Calu3 (cell line): ENCODE data around the gene KCNK4. TPM values are rescaled to one million over a fixed set of nuclear protein-coding genes. Genes with fewer than 3 reads are reported as not detected.

Source experiments
- BruUV-seq: library from RNA; stranded (reverse); fragments of 400-500 nt; replicated peaks from 2 replicates; lab custom pipeline; 2021; lab: Mats Ljungman, UMichigan
- CTCF ChIA-PET: fragments of 300-600 bp; sonication (Branson Sonifier 250); formaldehyde crosslinking; loops from one replicate; lab custom pipeline; 2022; ENCODE audit warnings: antibody characterized with exemption; lab: Charles Lee
- DNase-seq: peaks from one replicate; pipeline ENCODE4 v3.0.0; 2022
- H3K27ac Mint-ChIP-seq: one replicate; pipeline ENCODE4 v1.8.0; 2022; ENCODE audit warnings: mixed read lengths; ENCODE audit not compliant: unreplicated experiment
- H3K27me3 Mint-ChIP-seq: one replicate; pipeline ENCODE4 v1.8.0; 2022; ENCODE audit warnings: mixed read lengths; ENCODE audit not compliant: unreplicated experiment
- H3K36me3 Mint-ChIP-seq: one replicate; pipeline ENCODE4 v1.8.0; 2022; ENCODE audit warnings: mild to moderate bottlenecking, moderate library complexity, mixed read lengths; ENCODE audit not compliant: insufficient read depth, unreplicated experiment
- H3K4me1 Mint-ChIP-seq: one replicate; pipeline ENCODE4 v1.8.0; 2022; ENCODE audit warnings: mild to moderate bottlenecking, low read depth, mixed read lengths; ENCODE audit not compliant: unreplicated experiment
- H3K4me3 Mint-ChIP-seq: one replicate; pipeline ENCODE4 v1.8.0; 2022; ENCODE audit warnings: mild to moderate bottlenecking, low read depth, moderate library complexity, mixed read lengths; ENCODE audit not compliant: unreplicated experiment
- H3K9me3 Mint-ChIP-seq: one replicate; pipeline ENCODE4 v1.8.0; 2022; ENCODE audit warnings: low read depth, mixed read lengths; ENCODE audit not compliant: unreplicated experiment
- intact Hi-C: fragments of 100-400 bp; cut with micrococcal nuclease; formaldehyde crosslinking; loops from one replicate; pipeline ENCODE4 v1.10.0; 2022; ENCODE audit not compliant: unreplicated experiment
- total RNA-seq: library from RNA; stranded (reverse); gene quantifications from 2 replicates; pipeline ENCODE4 v1.2.3, GENCODE V29; 2022
- TF ChIP-seq, protein P1 (sequence below): fragments of 200-600 bp; IDR thresholded peaks from one replicate; pipeline ENCODE4 v1.8.0; 2022; ENCODE audit warnings: antibody characterized with exemption; ENCODE audit not compliant: unreplicated experiment

Gene KCNK4
- total RNA-seq, 1 experiment from 2014 or later, result not detected

DNA sequence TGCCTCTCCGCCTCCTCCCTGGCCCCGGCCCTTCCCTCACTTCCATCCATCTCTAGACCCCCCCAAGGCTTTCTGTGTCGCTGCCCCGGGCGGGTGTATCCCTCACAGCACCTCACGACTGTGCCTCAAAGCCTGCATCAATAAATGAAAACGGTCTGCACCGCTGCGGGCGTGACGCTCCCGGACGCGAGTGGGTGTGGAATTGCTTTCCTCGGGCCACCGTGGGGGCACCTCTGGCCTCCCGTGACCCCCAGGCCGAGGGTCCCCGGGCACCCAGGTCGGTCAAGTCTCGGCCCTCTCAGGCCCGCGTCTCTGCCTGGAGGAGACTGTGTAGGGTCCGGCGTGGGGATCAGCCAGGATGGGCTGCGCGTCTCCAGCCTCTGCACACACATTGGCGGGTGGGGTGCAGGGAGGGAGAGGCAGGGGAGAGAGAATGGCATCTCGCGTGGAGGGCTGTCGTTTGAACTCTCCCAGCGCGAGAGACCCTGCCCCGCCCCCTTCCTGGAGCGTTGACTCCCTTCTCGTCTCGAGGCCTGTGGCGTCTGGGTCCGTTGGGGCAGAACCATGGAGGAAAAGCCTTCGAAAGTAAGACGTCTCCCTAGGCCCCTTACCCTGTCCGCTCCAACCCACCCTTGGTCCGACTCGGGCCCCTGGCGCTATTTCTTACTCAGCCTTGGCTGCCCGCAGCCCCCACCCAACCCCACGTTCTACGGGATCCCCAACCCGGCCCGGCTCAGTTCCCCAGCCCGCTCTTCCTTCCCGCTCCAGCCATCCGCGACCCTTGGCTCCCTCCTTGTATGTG is 8.9 kb downstream of the KCNK4 start, which contains the start of gene CATSPERZ:
Gene CATSPERZ, plus strand, starts transcription at position 512 of the 802 bp plus-strand sequence. Its CDS starts 53 bp downstream, at position 565.
- CTCF ChIA-PET, result interaction anchor here (0.6 to 2.2 kb wide), 8 partner anchors 11 to 143 kb away, joined by 3 to 17 read pairs (median 6); no protein-coding TSS in a partner anchor

DNA sequence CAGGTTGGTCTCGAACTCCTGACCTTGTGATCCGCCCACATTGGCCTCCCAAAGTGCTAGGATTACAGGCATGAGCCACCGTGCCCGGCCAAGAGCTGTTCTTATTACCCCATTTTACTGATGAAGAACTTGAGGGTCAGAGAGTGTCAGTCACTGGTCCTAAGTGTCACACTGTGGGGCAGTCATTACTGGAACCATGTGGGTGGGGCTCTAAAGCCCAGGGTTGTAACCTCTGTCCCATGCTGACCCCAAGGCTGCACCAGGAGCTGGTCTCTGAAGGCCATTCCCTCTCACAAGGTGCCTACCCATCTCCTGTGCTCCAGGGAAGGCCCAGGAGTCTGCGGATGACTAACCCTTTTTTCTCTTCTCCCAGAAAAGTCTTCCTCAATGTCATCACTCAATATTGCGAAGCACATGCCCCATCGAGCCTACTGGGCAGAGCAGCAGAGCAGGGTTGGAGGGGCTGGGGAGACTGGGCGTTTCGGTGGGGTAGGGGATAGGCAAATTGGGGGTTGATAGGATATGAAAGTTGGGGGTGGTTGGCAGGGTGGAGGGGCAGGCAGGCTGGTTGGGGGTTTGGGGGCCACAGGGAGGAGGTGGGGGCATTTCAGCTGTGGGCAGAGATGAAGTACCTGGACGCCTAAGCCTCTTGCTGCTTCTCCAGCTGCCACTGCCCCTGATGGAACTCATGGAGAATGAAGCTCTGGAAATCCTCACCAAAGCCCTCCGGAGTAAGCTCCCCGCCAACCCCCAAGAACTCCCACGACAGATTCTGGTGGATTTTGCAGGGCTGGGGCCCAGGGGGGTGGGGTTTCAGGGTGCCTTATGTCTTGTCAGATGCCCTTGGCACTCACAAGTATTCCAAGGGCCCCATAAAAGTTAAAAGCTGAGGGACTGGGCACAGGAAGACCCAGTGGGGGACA is 12.3 kb downstream of the KCNK4 start:
- intact Hi-C loops, result loop anchor here (2.0 to 10.0 kb wide), 2 partner anchors 33 to 59 kb away; partner anchors contain the start of genes FKBP2 and PPP1R14B
- CTCF ChIA-PET, result interaction anchor here (0.7 to 3.7 kb wide), 7 partner anchors 32 to 98 kb away, joined by 3 to 25 read pairs (median 7); partner anchors contain the start of genes NUDT22 and TRPT1

More for the DNA sequence above, 8.9 kb downstream of the KCNK4 start, which contains the start of gene CATSPERZ:
- Mint-ChIP-seq H3K27ac (peak within 1 kb of the TSS; percentile 60), H3K4me1 (peaks cover 26% of the 10 kb centered on the region), H3K4me3 (peak within 1 kb of the TSS; percentile 63), H3K27me3 (peaks cover 59% of the 10 kb centered on the region), H3K9me3 (no peaks in the 10 kb centered on the region), H3K36me3 (peaks cover 13% of the 10 kb centered on the region)
- TF ChIP-seq, protein P1, sequence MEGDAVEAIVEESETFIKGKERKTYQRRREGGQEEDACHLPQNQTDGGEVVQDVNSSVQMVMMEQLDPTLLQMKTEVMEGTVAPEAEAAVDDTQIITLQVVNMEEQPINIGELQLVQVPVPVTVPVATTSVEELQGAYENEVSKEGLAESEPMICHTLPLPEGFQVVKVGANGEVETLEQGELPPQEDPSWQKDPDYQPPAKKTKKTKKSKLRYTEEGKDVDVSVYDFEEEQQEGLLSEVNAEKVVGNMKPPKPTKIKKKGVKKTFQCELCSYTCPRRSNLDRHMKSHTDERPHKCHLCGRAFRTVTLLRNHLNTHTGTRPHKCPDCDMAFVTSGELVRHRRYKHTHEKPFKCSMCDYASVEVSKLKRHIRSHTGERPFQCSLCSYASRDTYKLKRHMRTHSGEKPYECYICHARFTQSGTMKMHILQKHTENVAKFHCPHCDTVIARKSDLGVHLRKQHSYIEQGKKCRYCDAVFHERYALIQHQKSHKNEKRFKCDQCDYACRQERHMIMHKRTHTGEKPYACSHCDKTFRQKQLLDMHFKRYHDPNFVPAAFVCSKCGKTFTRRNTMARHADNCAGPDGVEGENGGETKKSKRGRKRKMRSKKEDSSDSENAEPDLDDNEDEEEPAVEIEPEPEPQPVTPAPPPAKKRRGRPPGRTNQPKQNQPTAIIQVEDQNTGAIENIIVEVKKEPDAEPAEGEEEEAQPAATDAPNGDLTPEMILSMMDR, result no peak
- BruUV-seq, result no TSS peak
- intact Hi-C loops, result loop anchor here (10.0 kb wide), 1 partner anchor 55 kb away; the partner anchor contains the start of genes FKBP2 and PPP1R14B
- no peak for DNase-seq

DNA sequence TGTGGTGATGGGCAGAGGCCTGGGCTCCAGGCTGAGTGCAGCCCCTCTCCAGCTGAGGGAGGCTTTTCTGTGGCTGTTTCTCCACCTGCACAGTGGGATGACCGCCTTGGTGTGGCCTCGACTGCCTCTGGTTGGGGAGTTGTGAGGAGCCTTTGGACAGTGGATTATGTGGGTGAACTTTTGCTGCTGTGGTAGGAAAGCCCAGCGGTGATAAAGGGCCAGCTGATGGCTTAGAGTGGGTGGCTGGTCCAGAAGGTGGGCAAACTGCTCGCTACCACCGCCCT is 12.9 kb downstream of the KCNK4 start:
- no peak for DNase-seq
- Mint-ChIP-seq H3K9me3 (no peaks in the 10 kb centered on the region), H3K27me3 (peaks cover 21% of the 10 kb centered on the region), H3K4me1 (peaks cover 34% of the 10 kb centered on the region), H3K27ac (peak overlapping the region; percentile 50), H3K4me3 (peak overlapping the region; percentile 100), H3K36me3 (peaks cover 39% of the 10 kb centered on the region)
- intact Hi-C loops, result loop anchor here (2.0 to 10.0 kb wide), 2 partner anchors 33 to 59 kb away; partner anchors contain the start of genes FKBP2 and PPP1R14B
- TF ChIP-seq, protein P1, result no peak
- CTCF ChIA-PET, result interaction anchor here (0.7 to 3.7 kb wide), 9 partner anchors 13 to 99 kb away, joined by 3 to 25 read pairs (median 4); partner anchors contain the start of genes PRDX5 and TRMT112
- no TSS peak for BruUV-seq

More for the DNA sequence above, 12.3 kb downstream of the KCNK4 start:
- no peak for DNase-seq
- Mint-ChIP-seq H3K4me1 (peaks cover 34% of the 10 kb centered on the region), H3K4me3 (peak overlapping the region; percentile 100), H3K9me3 (no peaks in the 10 kb centered on the region), H3K36me3 (peaks cover 36% of the 10 kb centered on the region), H3K27me3 (peaks cover 26% of the 10 kb centered on the region), H3K27ac (no peak overlapping the region)
- TF ChIP-seq, protein P1, result no peak
- no TSS peak for BruUV-seq
